Brain microvascular endothelial cell (primary cell): Measurements from ENCODE around the gene RIT2.

ENCODE experiments used
- DNase-seq: peaks from one replicate; pipeline ENCODE4 v3.0.0-alpha.2; 2020
- H3K27ac ChIP-seq: fragments of 250-450 bp; sonication (Bioruptor Pico); 2 replicates; pipeline ENCODE4 v1.5.1; 2020; ENCODE audit warnings: mild to moderate bottlenecking, moderate library complexity
- H3K27me3 ChIP-seq: fragments of 250-450 bp; sonication (Bioruptor Pico); replicated peaks from 2 replicates; pipeline ENCODE4 v1.5.1; 2020; ENCODE audit warnings: mild to moderate bottlenecking
- H3K36me3 ChIP-seq: fragments of 250-450 bp; sonication (Bioruptor Pico); replicated peaks from 2 replicates; pipeline ENCODE4 v1.5.1; 2020; ENCODE audit warnings: mild to moderate bottlenecking
- H3K4me3 ChIP-seq: 2 replicates; pipeline ENCODE4 v1.5.1; 2011; ENCODE audit warnings: low read depth, mild to moderate bottlenecking, control low read depth, low read length, moderate library complexity
- in situ Hi-C: cut with HindIII; loops from 2 replicates; pipeline ENCODE4 v1.10.0; 2017; ENCODE audit warnings: low sequenced_read_pairs, low pct_ligation_motif_present
- TF ChIP-seq, protein P1 (sequence below): IDR thresholded peaks from 2 replicates; pipeline ENCODE4 v1.5.1; 2011; ENCODE audit warnings: low read depth, mild to moderate bottlenecking, moderate library complexity, low read length, control low read depth, inconsistent platforms; ENCODE audit errors: missing control alignments

RIT2 gene

DNA sequence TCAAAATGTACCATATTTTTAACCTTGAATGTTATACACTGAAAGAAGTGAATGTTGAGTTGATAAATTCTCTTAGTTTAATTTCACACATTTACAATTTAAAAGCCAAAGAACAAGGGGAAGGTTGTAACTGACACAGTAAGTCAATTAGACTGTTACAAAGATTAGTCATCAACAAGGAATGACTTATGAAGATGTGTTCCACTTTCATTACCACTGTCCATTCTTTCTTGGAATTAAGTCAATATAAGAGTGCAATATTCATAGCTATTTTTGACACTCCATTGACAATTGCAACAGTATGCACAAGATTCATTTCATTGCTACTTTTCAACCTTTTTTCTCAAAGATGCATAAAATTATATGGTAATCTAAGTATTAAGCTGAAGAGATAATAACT, 291.3 kb downstream of the RIT2 start:
- in situ Hi-C loops, result no loop called here
- H3K27me3 ChIP-seq, result no peaks in the 10 kb centered on the region
- TF ChIP-seq, protein P1, sequence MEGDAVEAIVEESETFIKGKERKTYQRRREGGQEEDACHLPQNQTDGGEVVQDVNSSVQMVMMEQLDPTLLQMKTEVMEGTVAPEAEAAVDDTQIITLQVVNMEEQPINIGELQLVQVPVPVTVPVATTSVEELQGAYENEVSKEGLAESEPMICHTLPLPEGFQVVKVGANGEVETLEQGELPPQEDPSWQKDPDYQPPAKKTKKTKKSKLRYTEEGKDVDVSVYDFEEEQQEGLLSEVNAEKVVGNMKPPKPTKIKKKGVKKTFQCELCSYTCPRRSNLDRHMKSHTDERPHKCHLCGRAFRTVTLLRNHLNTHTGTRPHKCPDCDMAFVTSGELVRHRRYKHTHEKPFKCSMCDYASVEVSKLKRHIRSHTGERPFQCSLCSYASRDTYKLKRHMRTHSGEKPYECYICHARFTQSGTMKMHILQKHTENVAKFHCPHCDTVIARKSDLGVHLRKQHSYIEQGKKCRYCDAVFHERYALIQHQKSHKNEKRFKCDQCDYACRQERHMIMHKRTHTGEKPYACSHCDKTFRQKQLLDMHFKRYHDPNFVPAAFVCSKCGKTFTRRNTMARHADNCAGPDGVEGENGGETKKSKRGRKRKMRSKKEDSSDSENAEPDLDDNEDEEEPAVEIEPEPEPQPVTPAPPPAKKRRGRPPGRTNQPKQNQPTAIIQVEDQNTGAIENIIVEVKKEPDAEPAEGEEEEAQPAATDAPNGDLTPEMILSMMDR, result no peak
- H3K36me3 ChIP-seq, result no peaks in the 10 kb centered on the region
- H3K27ac ChIP-seq, result no peak overlapping the region
- no peak for DNase-seq
- no peak overlapping the region for H3K4me3 ChIP-seq

DNA sequence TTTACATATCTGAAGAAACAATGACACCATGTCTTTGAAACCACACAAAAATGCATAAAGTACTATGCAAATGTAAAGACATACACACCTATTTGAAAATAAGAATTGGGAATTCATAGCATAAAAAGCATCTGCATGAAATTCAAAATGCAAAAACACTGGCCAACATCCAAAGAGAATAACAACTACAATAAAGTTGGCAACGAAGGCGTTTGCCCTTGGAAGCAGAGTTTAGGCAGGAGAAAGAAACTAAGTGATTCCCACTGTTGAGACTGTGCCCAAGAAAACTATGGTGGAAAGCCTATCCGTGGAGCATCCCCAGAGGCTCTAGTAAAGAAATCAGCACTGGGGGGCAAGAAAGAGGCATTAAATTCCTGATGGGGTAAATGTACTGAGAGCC, 292.8 kb downstream of the RIT2 start:
- no peaks in the 10 kb centered on the region for H3K27me3 ChIP-seq
- no peak overlapping the region for H3K4me3 ChIP-seq
- TF ChIP-seq, protein P1, result no peak
- no peak overlapping the region for H3K27ac ChIP-seq
- in situ Hi-C loops, result no loop called here
- no peaks in the 10 kb centered on the region for H3K36me3 ChIP-seq
- no peak for DNase-seq

DNA sequence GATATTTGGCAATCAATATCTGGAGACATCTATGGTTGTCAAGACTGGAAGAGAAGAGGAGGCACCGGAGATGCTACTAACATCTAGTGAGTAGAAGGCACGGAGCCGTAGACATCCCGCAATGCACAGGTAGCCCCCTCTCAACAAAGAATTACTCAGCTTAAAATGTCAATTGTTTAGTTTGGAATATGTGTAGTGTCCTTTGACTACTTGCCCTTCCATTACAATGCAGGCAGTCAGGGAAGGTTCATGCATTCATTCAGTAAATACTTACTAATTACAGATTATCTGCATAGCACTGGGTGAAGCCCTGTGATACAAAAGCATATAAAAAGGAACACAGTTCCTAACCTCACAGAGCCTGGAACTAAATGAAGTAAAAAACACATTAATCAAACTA, 294.0 kb downstream of the RIT2 start:
- H3K27ac ChIP-seq, result no peak overlapping the region
- in situ Hi-C loops, result no loop called here
- DNase-seq, result no peak
- H3K36me3 ChIP-seq, result no peaks in the 10 kb centered on the region
- H3K27me3 ChIP-seq, result no peaks in the 10 kb centered on the region
- no peak overlapping the region for H3K4me3 ChIP-seq
- TF ChIP-seq, protein P1, result no peak

DNA sequence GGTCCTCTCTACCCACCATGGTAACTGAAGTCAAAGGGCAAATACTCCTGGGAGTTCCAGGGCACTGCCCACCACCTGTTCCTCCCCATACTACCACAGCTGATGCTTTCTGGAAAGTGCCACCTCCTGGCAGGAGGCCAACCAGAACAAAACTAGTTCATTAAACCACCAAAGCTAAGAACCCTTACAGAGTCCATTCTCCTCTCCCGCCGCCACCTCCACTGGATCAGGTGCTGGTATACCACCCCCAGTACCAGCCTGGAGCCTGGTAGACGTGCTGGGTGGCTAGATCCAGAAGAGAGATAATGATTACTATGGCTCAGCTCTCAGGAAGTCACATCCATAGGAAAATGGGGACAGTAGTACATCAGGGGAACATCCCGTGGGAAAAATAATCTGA, 300.9 kb downstream of the RIT2 start:
- Histone ChIP-seq H3K27ac (no peak overlapping the region), H3K27me3 (no peaks in the 10 kb centered on the region), H3K36me3 (no peaks in the 10 kb centered on the region), H3K4me3 (no peak overlapping the region)
- in situ Hi-C loops, result no loop called here
- no peak for DNase-seq
- TF ChIP-seq, protein P1, result no peak

DNA sequence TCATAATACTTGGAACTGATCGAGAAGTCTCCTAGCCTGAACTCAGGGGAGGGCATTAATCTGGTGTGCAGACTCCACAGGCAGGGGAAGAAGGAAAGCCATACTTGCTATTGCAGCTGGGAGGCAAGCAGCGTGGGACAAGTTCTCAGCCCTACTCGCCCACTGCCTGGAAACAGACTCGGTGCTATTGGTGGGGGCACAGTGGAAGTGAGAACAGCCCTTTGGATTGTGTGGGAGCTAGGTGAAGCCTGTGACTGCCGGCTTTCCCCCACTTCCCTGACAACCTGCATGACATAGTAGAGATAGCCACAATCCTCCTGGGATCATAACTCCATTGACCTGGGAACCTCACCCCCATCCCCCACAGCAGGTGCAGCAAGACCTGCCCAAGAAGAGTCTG, 301.3 kb downstream of the RIT2 start:
- Histone ChIP-seq H3K27ac (no peak overlapping the region), H3K36me3 (no peaks in the 10 kb centered on the region), H3K4me3 (no peak overlapping the region), H3K27me3 (no peaks in the 10 kb centered on the region)
- no peak for DNase-seq
- in situ Hi-C loops, result no loop called here
- TF ChIP-seq, protein P1, result no peak

DNA sequence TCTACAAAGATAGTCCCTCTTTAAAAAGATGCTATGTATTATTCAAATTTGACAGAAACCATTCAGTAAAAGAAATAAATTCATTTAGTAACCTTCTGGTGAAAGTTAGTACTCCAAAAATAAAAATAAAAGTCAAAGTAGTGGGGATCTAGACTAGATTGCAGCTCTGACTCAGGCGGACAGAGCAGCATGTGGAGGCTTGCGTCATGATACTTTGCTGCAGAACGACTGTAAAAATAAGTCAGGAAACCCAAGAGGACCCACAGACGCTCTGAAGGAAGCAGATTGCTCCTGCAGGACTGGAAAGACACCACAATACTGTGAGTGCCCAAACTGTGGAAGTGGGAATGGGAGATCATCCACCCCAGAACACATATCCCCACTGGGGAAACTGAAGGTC, 301.9 kb downstream of the RIT2 start:
- Histone ChIP-seq H3K27ac (no peak overlapping the region), H3K36me3 (no peaks in the 10 kb centered on the region), H3K27me3 (no peaks in the 10 kb centered on the region), H3K4me3 (no peak overlapping the region)
- TF ChIP-seq, protein P1, result no peak
- no peak for DNase-seq
- in situ Hi-C loops, result no loop called here
